Stimulated activated CD8-positive, alpha-beta memory T cell treated with anti-CD3 and anti-CD28 coated beads, Interleukin-12 subunit alpha, Interleukin-12 subunit beta, amount 100 ng/mL, for 24 hours (primary cell): ENCODE results near the gene IRF2BP2.

Experiments used
- DNase-seq: peaks from one replicate; pipeline ENCODE4 v3.0.0-alpha.2; 2020; ENCODE audit errors: extremely low read depth

IRF2BP2 gene

DNA sequence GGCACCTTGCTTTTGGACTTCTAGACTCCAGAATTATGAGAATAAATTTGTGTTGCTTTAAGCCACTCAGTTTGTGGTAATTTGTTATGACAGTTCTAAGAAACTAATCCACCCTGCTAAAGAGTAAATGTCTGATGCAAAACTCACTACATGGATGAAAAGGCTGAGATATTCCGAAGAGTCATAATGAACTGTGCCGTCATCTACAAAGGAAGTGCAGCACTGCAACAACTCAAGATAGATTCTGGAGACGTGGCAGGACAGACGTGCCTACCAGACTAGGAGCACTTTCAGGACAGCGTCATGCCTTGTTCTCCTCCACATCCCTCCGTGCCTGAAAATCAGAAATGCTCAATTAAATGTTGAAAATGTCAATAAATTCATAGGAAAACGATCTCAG is 24.4 kb upstream of the IRF2BP2 start:
- no peak for DNase-seq

DNA sequence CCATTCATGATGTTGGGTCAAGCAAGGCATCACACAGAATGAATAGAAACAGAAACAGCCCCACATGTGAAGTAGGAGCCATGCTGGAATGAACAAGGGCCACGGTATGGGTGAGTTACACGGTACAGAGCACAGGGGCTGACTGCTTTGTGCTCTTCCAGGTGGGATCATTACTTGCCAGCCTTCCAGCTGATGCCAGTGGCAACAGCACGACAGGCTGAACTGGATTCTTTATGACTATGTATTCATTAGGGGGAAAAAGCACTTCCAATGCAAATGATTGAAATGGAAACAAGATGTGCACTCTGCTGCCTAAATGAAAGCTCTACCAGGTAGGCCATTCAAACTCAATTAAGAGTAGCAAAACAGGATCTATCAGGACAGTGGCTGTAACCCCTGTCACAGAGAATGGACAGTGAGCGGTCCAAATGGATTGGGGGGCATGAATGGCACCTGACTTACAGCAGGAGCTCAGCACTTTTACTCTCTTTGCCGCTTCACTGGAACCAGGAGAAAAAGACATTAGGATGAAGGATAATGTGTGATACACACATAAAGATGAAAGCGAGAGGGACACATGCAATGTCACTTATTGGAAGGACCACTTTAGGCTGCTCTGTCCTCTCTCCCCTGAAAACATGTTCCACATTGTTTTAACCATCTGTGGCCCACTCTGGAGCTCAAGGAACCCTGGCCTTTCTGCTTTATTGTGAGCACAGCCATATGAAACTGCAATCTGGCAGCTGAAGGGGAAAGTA is 23.4 kb upstream of the IRF2BP2 start:
- no peak for DNase-seq

DNA sequence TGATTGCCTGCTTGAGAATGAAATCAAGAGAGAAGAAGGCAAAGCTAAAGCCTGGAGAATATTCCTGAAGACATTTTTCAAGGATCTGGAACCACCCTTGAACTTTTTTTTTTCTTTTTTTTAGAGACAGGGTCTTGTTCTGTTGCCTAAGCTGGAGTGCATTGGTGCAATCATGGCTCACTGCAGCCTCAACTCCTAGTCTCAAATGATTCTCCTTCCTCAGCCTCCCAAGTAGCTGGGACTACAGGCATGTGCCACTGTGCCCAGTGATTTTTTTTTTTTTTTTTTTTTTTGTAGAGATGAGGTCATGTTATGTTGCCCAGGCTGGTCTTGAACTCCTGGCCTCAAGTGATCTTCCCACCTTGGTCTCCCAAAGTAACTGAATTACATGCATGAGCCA is 22.2 kb upstream of the IRF2BP2 start:
- no peak for DNase-seq

DNA sequence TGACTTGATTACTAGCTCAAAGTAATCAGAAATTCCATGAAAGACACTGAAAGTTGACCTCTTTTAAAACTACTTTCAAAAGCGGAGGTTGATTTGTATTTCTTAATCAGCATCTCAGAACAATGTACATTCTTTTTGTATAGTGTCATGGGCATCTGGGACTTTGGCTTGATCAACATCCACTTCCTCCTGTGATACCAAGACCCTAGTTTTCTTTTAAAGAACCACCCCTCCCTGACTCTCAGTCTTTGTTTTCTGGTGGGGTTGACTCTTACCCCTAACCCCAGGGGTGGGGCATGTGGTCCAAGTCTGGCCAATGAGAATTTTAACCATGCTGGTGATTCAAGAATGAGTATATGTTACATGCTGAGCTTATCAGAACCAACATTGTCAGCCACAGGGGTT is 21.7 kb upstream of the IRF2BP2 start:
- DNase-seq = no peak

DNA sequence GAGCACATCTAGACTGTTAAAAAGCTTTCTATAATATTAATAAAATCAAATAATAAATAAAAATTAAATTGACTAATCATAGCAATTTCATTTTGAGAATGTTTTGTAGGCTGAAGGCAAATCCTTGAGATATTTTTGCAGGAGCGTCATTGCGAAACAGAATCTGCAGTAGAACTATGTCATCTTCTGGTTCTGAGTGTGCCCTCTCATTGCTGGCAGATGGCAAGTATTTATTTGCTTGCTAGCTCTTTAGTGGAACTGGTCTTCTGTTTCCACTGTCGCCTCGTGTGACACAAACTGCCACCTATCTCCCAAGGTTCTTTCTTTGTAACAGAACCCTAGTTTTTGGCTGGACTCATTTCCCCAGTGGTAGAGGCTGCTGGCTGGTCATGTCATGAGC is 19.0 kb upstream of the IRF2BP2 start:
- DNase-seq = no peak

DNA sequence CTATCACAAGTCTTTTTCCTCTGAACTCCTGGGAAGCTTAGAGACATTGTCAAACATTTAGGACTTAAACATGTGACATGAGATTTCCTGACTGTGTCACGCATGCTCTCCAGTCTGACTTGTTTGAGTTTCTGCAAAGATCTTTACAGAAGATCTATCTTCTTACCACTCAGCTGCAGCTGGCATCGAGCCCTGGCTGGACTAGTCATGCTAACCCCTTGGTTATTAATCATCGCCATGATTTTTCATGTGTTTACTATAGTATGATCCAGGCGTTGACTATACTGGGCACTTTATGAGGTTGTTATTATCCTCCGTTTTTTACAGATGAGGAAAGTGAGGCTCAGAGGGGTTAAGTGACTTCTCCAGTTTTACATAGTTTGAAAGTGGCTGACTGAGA is 18.1 kb upstream of the IRF2BP2 start:
- no peak for DNase-seq

DNA sequence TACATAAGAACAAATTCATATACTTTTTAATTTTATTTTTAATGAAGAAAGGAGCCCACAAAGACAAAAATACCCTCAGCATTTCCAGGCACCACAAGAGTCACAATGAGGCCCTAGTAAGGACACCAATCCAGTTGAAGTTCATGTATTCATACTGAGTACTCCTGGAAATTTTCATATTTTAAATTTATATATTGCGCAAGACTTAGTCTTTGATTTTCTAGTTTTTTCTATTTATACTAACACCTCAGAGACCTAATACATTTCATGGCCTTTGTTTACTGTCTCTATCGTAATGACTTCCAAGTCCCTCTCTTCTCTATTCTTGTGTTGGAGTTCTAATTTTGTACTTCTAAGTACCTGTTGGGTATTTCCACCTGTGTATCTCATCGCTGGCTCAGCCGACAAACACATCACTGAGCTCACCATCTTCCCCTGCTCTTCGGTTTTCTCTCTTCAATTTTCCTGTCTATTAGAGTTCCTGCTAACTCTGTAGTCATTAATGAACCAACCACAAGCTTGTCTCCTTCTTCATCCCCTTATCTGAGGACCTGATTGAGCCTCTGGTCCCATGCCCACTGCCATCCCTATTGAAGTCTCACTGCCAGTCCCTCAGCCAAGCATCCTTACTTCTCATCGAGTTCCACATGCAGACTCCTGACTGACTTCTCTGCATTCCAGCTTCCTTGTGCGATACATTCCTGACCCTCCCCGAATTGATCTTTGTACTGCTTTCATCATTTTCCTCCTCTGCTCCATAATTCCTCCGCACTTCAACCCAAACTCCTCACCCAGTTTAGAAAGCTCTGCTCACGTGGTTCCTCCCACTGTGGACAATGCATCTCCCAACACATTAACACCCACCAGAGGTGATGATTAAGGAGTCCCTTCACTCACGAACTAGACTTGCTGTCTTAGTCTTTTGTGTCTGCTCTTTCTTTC is 17.3 kb upstream of the IRF2BP2 start:
- no peak for DNase-seq

DNA sequence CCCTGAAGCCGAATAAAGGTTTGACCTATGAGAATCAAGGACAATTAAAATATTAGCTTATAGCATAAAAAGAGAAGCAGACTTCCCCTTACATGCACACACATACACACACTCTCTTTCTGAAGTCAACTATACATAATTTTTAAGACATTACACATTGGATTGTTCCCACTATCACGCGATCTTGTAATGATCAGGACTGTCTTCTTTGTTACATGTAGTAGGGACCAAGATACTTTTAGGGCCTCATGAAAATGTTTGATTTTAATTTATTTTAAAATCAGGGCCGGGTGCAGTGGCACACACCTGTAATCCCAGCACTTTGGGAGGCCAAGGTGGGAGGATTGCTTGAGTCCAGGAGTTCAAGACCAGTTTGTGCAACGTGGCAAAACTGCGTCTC is 16.4 kb upstream of the IRF2BP2 start:
- DNase-seq = no peak

DNA sequence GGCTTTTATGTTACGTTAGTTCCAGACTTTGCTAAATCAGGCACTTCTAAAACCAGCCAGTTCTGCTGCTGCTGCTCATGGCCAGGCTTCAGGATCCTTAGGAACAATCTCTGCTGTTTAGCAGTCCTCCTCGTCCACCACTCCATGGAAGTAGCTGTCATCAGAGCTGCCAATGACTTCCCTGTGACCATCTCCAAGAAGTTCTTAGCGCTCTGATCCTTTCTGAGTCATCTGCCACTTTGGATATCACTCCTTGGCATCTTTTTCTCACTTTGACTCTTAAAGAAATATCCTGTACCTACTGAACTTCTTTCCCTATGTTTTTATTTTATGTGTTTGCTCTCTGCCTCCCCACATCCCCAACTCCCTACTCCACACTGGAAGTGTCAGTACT is 14.7 kb upstream of the IRF2BP2 start:
- no peak for DNase-seq

DNA sequence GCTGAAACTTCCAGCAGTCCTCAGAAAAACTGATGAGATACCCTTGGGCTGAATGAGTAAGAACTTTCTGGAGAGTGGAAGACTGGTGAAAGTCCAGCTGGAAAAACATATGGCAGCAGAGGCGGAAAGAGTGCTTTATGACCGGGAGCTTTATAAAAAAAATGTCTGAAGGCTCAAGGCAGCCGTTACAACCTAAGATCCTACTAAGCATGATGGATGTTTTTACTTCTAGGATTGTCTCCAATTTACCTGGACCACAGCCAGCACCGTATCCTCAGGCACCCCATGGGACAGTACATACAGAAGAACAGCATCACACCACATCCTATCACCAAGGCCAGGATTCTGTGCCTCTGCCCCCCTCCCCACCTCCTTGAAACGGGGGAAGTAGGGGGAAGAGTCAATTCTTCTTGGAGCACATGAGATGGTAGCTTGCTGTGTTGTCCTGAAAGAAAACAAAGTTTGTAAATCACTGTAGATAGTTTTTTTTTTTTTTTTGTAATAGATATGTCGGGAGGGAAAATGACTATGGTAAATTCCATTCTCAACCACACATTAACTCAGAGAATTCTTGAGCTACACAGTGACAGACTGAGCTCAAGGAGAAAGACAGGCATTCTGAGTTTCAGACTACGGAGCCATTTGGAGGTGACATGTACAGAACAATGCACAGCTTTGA is 11.8 kb upstream of the IRF2BP2 start:
- DNase-seq = no peak

DNA sequence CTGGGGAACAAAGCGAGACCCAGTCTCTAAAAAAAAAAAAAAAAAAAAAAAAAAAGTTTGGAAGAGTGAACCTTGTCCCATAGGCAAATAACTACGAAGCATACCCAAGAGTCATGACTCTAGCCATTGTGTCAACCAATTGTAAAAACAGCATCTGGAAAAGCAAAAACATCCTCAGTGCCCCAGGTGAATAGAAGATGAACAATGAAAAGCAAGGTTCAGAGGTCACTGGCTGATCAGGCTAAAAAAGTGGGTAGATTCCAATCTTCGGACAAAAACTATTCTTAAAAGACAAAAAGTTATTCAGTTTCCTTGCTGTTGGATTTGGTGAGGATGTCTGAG is 11.1 kb upstream of the IRF2BP2 start:
- no peak for DNase-seq

DNA sequence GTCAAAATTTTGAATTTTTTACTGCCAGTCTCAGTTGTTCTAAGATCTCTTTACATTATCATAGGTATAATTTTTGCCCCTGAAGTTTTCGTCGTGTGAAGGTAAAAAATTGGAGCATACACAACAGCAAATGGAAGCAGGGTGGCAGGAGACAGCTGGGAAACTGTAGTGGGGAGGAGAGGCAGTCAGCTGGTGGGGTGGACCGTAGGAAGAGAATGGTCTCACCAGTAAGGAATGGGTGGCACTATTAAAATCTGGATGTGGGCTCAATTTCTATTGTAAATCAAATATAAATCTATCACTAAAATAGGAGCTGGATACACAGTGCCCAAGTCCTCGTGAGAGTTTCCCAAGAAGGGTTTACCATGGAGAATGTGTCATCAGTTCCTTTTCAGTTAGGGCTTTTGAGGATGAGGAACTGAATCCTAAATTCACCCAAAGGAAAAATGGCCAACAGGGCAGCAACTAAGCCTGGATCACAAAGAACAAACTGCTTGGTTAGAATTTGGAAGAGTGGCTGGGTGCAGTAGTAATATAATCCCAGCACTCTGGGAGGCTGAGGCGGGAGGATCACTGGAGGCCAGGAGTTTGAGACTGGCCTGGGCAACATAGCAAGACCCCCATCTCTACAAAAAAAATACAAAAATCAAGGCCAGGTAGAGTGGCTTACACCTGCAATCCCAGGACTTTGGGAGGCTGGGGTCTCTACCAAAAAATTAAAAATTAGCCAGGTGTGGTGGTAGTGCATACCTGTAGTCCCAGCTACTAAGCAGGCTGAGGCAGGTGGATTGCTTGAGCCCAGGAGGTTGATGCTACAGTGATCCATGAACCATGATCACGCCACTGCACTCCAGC is 10.5 kb upstream of the IRF2BP2 start:
- no peak for DNase-seq

DNA sequence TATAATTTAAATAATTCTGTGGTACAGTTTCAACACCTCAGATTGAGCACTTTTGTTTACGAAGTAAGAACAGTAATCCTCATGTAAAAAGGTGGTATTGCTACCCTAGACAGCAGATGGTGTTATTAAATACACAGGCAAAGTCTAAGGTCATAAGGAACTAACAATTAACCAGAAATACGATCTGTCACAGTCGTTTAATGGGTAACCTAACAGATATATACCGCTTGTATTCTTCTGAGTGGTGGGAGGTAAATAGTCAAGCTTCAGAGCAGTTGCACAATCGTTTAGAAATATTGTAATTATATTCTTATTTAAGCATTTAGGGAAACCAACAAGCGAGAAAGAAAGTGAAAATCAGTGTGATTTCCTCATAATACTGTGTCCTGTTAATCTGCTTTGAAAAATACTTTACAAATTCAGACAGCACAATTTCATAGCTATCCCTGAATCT is 9.8 kb upstream of the IRF2BP2 start:
- DNase-seq = no peak

DNA sequence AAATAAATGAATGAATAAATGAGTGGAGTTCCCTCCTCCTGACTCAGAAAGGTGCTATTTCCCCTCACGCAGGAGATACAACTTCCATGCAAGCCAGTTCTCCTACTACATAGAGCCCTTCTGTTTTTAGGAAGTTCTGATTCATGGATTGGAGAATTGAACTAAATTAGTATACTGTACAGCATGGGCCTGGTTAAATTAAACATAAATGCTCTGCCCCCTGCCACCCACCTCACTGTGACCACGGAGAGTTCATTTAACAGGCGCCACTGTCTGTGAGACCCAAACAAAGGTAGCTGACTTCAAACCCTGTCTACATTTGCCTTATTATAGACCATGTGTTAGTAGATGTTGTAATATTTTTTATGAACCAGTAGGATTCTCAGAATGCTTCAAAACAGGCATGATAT is 9.1 kb upstream of the IRF2BP2 start:
- DNase-seq = no peak

DNA sequence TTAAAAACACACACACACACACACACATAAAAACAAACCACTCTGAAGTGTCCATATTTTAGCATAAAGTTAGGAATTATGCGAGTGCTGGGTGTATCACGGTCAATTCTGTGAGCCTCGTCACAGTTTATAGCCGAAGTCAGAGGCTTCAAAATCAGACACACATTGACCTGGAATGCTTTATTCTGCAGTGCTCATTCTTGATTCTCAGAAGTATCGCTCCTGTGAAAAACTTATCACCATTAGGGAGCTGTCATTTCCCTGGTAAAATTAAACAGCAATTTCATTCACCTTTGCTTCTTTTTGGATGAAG is 8.7 kb upstream of the IRF2BP2 start:
- DNase-seq = no peak

DNA sequence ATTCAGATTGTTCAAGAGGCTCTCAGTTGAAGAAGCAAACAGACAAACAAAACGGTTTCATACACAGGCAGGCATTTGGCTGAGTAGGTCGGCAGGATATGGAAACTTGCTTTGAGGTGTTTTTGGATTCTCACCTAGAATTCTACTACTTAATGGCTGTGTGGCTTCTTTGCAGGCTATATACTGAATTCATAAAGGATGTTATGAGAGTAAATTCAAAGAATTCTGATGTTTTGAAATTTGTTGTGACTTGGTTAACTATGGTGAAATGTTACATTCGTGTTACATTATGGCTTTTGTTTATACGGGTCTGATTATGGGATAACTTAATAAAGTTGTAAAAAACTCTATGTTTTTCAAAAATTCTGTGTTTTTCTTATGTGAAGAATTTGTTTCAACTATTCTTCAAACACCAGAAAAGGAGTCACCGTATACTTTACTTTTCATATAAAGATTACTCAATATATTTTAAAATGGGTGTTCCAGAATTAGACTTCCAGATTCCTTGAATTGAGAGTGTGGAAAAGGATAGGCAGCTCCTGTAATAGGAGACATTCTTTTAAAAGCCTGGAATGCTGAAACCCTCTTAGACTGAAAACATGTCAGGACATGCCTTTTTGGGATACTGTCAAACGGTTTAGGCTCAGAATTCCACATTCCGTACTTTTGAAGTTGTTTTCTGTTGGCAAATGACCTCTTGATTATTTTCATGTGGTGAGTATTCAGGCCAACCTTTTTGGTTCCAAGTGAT is 8.2 kb upstream of the IRF2BP2 start:
- no peak for DNase-seq

DNA sequence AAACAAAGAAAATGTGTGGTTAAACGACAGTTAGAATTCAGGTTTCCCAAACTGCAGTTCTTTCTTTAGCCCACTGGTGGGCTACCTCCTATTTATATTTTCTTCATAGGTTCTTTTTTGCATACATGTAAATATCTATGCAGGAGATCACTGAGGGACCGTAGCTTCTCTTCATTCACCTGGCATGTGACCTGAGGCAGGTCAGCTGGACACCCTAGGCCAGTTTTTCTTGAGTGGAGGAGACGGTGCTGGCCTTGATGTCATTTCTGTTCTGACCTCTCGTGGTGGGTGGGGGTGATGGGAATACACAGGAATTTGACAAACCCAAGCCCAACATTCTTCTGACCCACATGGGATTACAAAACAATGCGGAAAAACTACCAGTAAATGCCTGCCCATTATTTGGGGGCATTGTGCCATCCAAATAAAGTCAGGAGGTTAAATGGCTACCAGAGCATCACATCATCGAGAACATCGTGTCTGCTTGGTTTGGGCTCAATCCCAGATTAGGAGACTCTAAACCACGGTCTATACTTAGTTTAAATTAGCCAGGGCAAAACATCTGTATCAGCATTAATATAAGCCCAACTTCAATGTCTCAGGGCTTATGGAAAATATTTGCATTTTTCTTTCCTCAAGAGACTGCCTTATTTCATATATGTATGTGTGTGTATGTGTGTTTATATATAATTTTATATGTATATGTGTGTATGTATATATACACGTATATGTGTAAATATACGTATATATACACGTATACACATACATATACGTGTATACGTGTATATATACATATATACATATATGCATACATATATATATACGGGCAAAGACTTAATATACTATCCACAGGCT is 7.4 kb upstream of the IRF2BP2 start:
- DNase-seq = no peak

DNA sequence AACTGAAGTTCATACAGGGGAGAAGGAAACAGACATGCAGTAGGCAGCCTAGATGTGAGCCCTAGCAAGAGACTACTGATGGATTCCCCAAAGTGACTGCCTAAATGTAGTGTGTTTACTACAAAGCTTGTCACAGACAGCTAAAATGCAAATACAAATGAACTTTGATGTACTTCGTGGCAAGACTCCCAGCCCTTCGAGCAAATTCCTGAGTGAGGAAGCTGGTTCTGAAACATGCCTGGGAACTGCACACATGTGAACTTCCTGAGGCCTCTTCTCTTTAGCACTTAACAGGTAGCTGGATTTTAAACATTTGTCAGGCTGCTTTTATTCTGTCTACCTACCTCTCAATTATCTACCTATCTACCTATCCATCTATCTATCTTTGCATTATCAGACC is 6.7 kb upstream of the IRF2BP2 start:
- DNase-seq = no peak

DNA sequence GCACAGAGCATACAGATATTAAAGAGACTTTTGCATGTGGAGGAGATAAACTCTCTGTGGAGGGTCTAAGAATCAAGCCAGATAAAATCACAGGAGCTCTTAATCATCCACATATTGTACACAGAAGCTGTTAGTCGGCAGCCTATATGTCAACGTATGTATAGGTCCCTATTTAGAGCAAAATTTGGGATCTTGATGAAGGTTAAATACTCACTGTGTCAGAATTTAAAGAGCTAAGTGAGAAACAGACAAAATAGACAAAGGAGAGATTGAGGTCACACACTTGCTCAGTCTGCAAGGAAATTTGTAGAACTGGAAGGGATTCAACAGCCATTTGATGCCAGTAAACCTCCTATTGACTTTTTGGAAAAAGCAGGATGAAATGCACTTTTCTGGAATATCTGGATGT is 4.1 kb upstream of the IRF2BP2 start:
- no peak for DNase-seq
